MCF 10A (cell line): ENCODE measurements around the gene BMI1. TPM values are rescaled to one million over a fixed set of nuclear protein-coding genes. Genes with fewer than 3 reads are reported as not detected.

Source experiments
- BruUV-seq: library from RNA; stranded (reverse); fragments of 400-500 nt; replicated peaks from 2 replicates; lab custom pipeline; 2021; lab: Mats Ljungman, UMichigan
- CTCF ChIA-PET: fragments of 300-600 bp; sonication (Branson Sonifier 250); formaldehyde crosslinking; extraction: SDS; loops from one replicate; lab custom pipeline; 2021; ENCODE audit warnings: antibody characterized with exemption, inconsistent platforms; lab: Yijun Ruan, JAX
- POLR2A ChIA-PET: fragments of 300-600, 350-650 bp; sonication (Branson Sonifier 250); formaldehyde crosslinking; extraction: SDS; loops from one replicate; lab custom pipeline; 2020; ENCODE audit warnings: antibody characterized with exemption, inconsistent platforms; lab: Yijun Ruan, JAX
- DNase-seq: peaks from one replicate; pipeline ENCODE4 v3.0.0-alpha.2; 2018; ENCODE audit not compliant: unreplicated experiment
- H3K27ac Mint-ChIP-seq: one replicate; pipeline ENCODE4 v1.8.0; 2022; ENCODE audit warnings: mild to moderate bottlenecking, low read depth, mixed read lengths; ENCODE audit not compliant: unreplicated experiment
- H3K27me3 Mint-ChIP-seq: one replicate; pipeline ENCODE4 v1.8.0; 2022; ENCODE audit warnings: mixed read lengths; ENCODE audit not compliant: insufficient read depth, unreplicated experiment
- H3K36me3 Mint-ChIP-seq: one replicate; pipeline ENCODE4 v1.8.0; 2022; ENCODE audit warnings: mild to moderate bottlenecking, moderate library complexity, mixed read lengths; ENCODE audit not compliant: insufficient read depth, unreplicated experiment
- H3K4me1 Mint-ChIP-seq: one replicate; pipeline ENCODE4 v1.8.0; 2022; ENCODE audit warnings: mixed read lengths; ENCODE audit not compliant: insufficient read depth, unreplicated experiment
- H3K4me3 Mint-ChIP-seq: one replicate; pipeline ENCODE4 v1.8.0; 2022; ENCODE audit warnings: mild to moderate bottlenecking, moderate library complexity, mixed read lengths; ENCODE audit not compliant: unreplicated experiment
- H3K9me3 Mint-ChIP-seq: one replicate; pipeline ENCODE4 v1.8.0; 2022; ENCODE audit warnings: mixed read lengths; ENCODE audit not compliant: unreplicated experiment
- CTCF ChIP-seq: fragments of 200-600 bp; IDR thresholded peaks from one replicate; pipeline ENCODE4 v1.8.0; 2022; ENCODE audit warnings: antibody characterized with exemption, mild to moderate bottlenecking; ENCODE audit not compliant: unreplicated experiment
- intact Hi-C: fragments of 100-400 bp; cut with micrococcal nuclease; formaldehyde crosslinking; loops from 2 replicates; pipeline ENCODE4 v1.14.1; 2022
- total RNA-seq: library from RNA; stranded (reverse); gene quantifications from 2 replicates; pipeline ENCODE4 v1.2.3, GENCODE V29; 2022

The BMI1 gene
- total RNA-seq, 1 experiment from 2014 or later: 78.0 TPM

- intact Hi-C loops: loop anchor here (1.0 to 5.0 kb wide), 4 partner anchors 69 to 313 kb away; partner anchors contain the start of gene DNAJC1
- POLR2A ChIA-PET: interaction anchor here (0.5 to 8.0 kb wide), 34 partner anchors 9 to 795 kb away, joined by 3 to 239 read pairs (median 5); partner anchors contain the start of gene DNAJC1
These were observed 5.2 kb upstream of the BMI1 start for GRCh38 chr10:22315455-22316285.

GRCh38 chr10:22316286-22317075 lies 4.4 kb upstream of the BMI1 start, which contains the start of gene COMMD3:
TSS of gene COMMD3 (plus strand) at chr10:22316388. CDS start at chr10:22316418, 30 bp downstream.
- POLR2A ChIA-PET: interaction anchor here (0.5 to 8.0 kb wide), 34 partner anchors 10 to 795 kb away, joined by 3 to 239 read pairs (median 5); partner anchors contain the start of genes DNAJC1 and SKIDA1
- no peak for TF ChIP-seq CTCF

More at GRCh38 chr10:22315455-22316285, 5.2 kb upstream of the BMI1 start:
- Mint-ChIP-seq H3K27ac (peak overlapping the region; percentile 84), H3K4me3 (peak overlapping the region; percentile 85), H3K36me3 (no peaks in the 10 kb centered on the region), H3K27me3 (no peaks in the 10 kb centered on the region), H3K4me1 (peaks cover 16% of the 10 kb centered on the region), H3K9me3 (no peaks in the 10 kb centered on the region)
- no peak for DNase-seq
- TF ChIP-seq CTCF: no peak
- CTCF ChIA-PET: interaction anchor here (0.6 to 3.0 kb wide), 11 partner anchors 15 to 674 kb away, joined by 3 to 15 read pairs (median 3); partner anchors contain the start of gene DNAJC1
- BruUV-seq: TSS peak; percentile 69

DNA sequence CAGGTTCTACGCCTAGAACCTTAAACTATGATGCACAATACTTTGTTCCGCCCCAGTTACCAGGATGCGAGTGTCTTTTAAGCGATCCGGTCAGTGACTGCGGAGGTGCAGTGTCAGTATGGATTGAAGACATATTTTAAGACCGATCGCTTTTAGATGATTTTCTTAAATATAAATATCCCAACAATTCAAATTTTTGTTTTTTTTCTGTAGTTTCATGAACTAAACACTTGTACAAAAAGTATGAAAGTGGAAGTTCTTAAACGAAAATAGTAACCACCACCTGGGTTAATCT lies 3.9 kb upstream of the BMI1 start:
- POLR2A ChIA-PET: interaction anchor here (0.6 to 8.0 kb wide), 25 partner anchors 10 to 796 kb away, joined by 3 to 239 read pairs (median 5); partner anchors contain the start of genes DNAJC1 and SKIDA1

More at GRCh38 chr10:22316286-22317075, 4.4 kb upstream of the BMI1 start, which contains the start of gene COMMD3:
- BruUV-seq: no TSS peak
- CTCF ChIA-PET: interaction anchor here (0.6 to 3.0 kb wide), 13 partner anchors 14 to 820 kb away, joined by 3 to 15 read pairs (median 3); partner anchors contain the start of gene DNAJC1
- DNase-seq: peak; percentile 86
- H3K27me3 Mint-ChIP-seq: no peaks in the 10 kb centered on the region
- intact Hi-C loops: loop anchor here (1.0 to 5.0 kb wide), 4 partner anchors 70 to 314 kb away; partner anchors contain the start of gene DNAJC1
- peak within 1 kb of the TSS; percentile 84 for H3K27ac Mint-ChIP-seq
- H3K4me3 Mint-ChIP-seq: peak within 1 kb of the TSS; percentile 85
- H3K36me3 Mint-ChIP-seq: no peaks in the 10 kb centered on the region
- no peaks in the 10 kb centered on the region for H3K9me3 Mint-ChIP-seq
- peaks cover 16% of the 10 kb centered on the region for H3K4me1 Mint-ChIP-seq

More for the DNA sequence above, 3.9 kb upstream of the BMI1 start:
- no peak for TF ChIP-seq CTCF
- Mint-ChIP-seq H3K36me3 (peaks cover 1% of the 10 kb centered on the region), H3K9me3 (no peaks in the 10 kb centered on the region), H3K4me3 (peak overlapping the region; percentile 85), H3K27ac (peak overlapping the region; percentile 84), H3K27me3 (peaks cover under 1% of the 10 kb centered on the region), H3K4me1 (peaks cover 16% of the 10 kb centered on the region)
- TSS peak; percentile 39 for BruUV-seq
- intact Hi-C loops: loop anchor here (2.0 to 5.0 kb wide), 2 partner anchors 110 to 314 kb away; partner anchors contain the start of gene DNAJC1
- CTCF ChIA-PET: interaction anchor here (0.7 to 1.9 kb wide), 4 partner anchors 306 to 821 kb away, joined by 3 to 15 read pairs (median 4); no protein-coding TSS in a partner anchor
- DNase-seq: peak; percentile 56
